Measurements from ENCODE around the gene KCNJ11.

GRCh38 chr11:17347676-17348075 lies 40.8 kb downstream of the KCNJ11 start:
- TF ChIP-seq CTCF (IDR thresholded peaks at IDR 0.05 in 8 of 11, conservative IDR thresholded peaks at IDR 0.05 in 3 of 11), result no peak
- no peak for TF ChIP-seq POLR2A (IDR thresholded peaks at IDR 0.05)
